HG02610 (cell line): ENCODE results near the gene FBXO42.
"Not testable (repeated sequence)": the region's sequence is repeated elsewhere in the genome, so short reads cannot be mapped to it uniquely, and the experiment has no call there.

ENCODE experiments used
- ATAC-seq: cut with Tn5 transposase; IDR thresholded peaks from one replicate; pipeline ENCODE4 v1.9.1; 2021; ENCODE audit warnings: mild to moderate bottlenecking, moderate library complexity; ENCODE audit not compliant: unreplicated experiment

The FBXO42 gene

GRCh38 chr1:16266411-16267118 lies 85.7 kb downstream of the FBXO42 start:
- no peak for ATAC-seq

- no peak for ATAC-seq
Measured at GRCh38 chr1:16262067-16262466, 90.2 kb downstream of the FBXO42 start.

GRCh38 chr1:16260814-16261213 lies 91.5 kb downstream of the FBXO42 start:
- ATAC-seq, result no peak

GRCh38 chr1:16258591-16259135 lies 93.6 kb downstream of the FBXO42 start:
- no peak for ATAC-seq

GRCh38 chr1:16257968-16258367 lies 94.3 kb downstream of the FBXO42 start:
- no peak for ATAC-seq

GRCh38 chr1:16257556-16257955 lies 94.7 kb downstream of the FBXO42 start:
- not testable (repeated sequence) for ATAC-seq

- no peak for ATAC-seq
Measured at GRCh38 chr1:16256478-16256877, 95.8 kb downstream of the FBXO42 start.

GRCh38 chr1:16254263-16254928 lies 97.9 kb downstream of the FBXO42 start:
- ATAC-seq, result no peak

GRCh38 chr1:16253332-16253922 lies 98.9 kb downstream of the FBXO42 start:
- no peak for ATAC-seq

GRCh38 chr1:16252912-16253311 lies 99.4 kb downstream of the FBXO42 start:
- no peak for ATAC-seq

- ATAC-seq, result no peak
Measured at GRCh38 chr1:16251381-16251780, 100.9 kb downstream of the FBXO42 start.

GRCh38 chr1:16250524-16251251 lies 101.6 kb downstream of the FBXO42 start:
- no peak for ATAC-seq

GRCh38 chr1:16249596-16250241 lies 102.6 kb downstream of the FBXO42 start:
- ATAC-seq, result no peak

GRCh38 chr1:16248603-16249516 lies 103.4 kb downstream of the FBXO42 start:
- ATAC-seq, result peak; percentile 73

GRCh38 chr1:16248007-16248436 lies 104.3 kb downstream of the FBXO42 start:
- ATAC-seq, result no peak

- ATAC-seq, result no peak
Measured at GRCh38 chr1:16247441-16247840, 104.8 kb downstream of the FBXO42 start.

- ATAC-seq, result no peak
Measured at GRCh38 chr1:16246961-16247360, 105.3 kb downstream of the FBXO42 start.

GRCh38 chr1:16246239-16246638 lies 106.0 kb downstream of the FBXO42 start:
- not testable (repeated sequence) for ATAC-seq

GRCh38 chr1:16245476-16246196 lies 106.6 kb downstream of the FBXO42 start:
- no peak for ATAC-seq
